Mesothelial cell of epicardium (in vitro differentiated cells): ENCODE measurements around the gene ATRN. TPM values are rescaled to one million over a fixed set of nuclear protein-coding genes. Genes with fewer than 3 reads are reported as not detected.
"Not testable (repeated sequence)": the region's sequence is repeated elsewhere in the genome, so short reads cannot be mapped to it uniquely, and the experiment has no call there.

Experiments
- DNase-seq, 2 experiments: peaks; one replicate each; pipeline ENCODE4 v3.0.0; 2021; ENCODE audit warnings: low spot score in 2 of 2; ENCODE audit not compliant: unreplicated experiment in 2 of 2
- H3K27ac Mint-ChIP-seq: 2 replicates; pipeline ENCODE4 v1.8.0; 2021; ENCODE audit warnings: mixed read lengths
- H3K27me3 Mint-ChIP-seq: 2 replicates; pipeline ENCODE4 v1.8.0; 2021; ENCODE audit warnings: low read depth, mixed read lengths
- H3K36me3 Mint-ChIP-seq: 2 replicates; pipeline ENCODE4 v1.8.0; 2021; ENCODE audit warnings: mixed read lengths
- H3K4me1 Mint-ChIP-seq: 2 replicates; pipeline ENCODE4 v1.8.0; 2021; ENCODE audit warnings: mixed read lengths
- H3K4me3 Mint-ChIP-seq: 2 replicates; pipeline ENCODE4 v1.8.0; 2021; ENCODE audit warnings: mild to moderate bottlenecking, moderate library complexity, mixed read lengths
- H3K9me3 Mint-ChIP-seq: 2 replicates; pipeline ENCODE4 v1.8.0; 2021; ENCODE audit warnings: mixed read lengths
- CTCF ChIP-seq: fragments of 200-600 bp; sonication (generic); IDR thresholded peaks from one replicate; pipeline ENCODE4 v1.5.0; 2021; ENCODE audit warnings: antibody characterized with exemption; ENCODE audit not compliant: unreplicated experiment
- total RNA-seq: library from RNA; stranded (reverse); gene quantifications from 3 replicates; pipeline ENCODE4 v1.2.1, GENCODE V29; 2021

The ATRN gene
- total RNA-seq, 1 donor from 2014 or later = 47.5 TPM

GRCh38 chr20:3603108-3603507 is 132.3 kb downstream of the ATRN start:
- H3K4me3 Mint-ChIP-seq = no peak overlapping the region
- H3K36me3 Mint-ChIP-seq = peaks cover 55% of the 10 kb centered on the region
- TF ChIP-seq CTCF = no peak
- H3K27me3 Mint-ChIP-seq = no peaks in the 10 kb centered on the region
- H3K27ac Mint-ChIP-seq = no peak overlapping the region
- peaks cover 18% of the 10 kb centered on the region for H3K9me3 Mint-ChIP-seq
- no peaks in the 10 kb centered on the region for H3K4me1 Mint-ChIP-seq
- DNase-seq = no peak

DNA sequence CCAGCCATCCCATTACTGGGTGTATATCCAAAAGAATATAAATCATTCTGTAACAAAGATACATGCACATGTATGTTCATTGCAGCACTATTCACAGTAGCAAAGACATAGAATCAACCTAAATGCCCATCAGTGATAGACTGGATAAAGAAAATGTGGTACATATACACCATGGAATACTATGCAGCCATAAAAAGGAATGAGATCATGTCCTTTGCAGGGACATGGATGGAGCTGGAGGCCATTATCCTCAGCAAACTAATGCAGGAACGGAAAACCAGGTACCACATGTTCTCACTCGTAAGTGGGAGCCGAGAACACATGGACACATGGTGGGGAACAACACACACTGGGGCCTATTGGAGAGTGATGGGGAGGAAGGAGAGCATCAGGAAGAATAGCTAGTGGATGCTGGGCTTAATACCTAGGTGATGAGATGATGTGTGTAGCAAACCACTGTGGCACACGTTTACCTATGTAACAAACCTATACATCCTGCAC is 134.6 kb downstream of the ATRN start:
- H3K4me1 Mint-ChIP-seq, H3K4me3 Mint-ChIP-seq, H3K27ac Mint-ChIP-seq, H3K27me3 Mint-ChIP-seq, DNase-seq: not testable (repeated sequence)
- H3K9me3 Mint-ChIP-seq = peaks cover 19% of the 10 kb centered on the region
- peaks cover 63% of the 10 kb centered on the region for H3K36me3 Mint-ChIP-seq

GRCh38 chr20:3606021-3606420 is 135.2 kb downstream of the ATRN start:
- DNase-seq = no peak
- Mint-ChIP-seq H3K9me3 (peaks cover 19% of the 10 kb centered on the region), H3K27me3 (no peaks in the 10 kb centered on the region), H3K4me3 (no peak overlapping the region), H3K36me3 (peaks cover 61% of the 10 kb centered on the region), H3K4me1 (no peaks in the 10 kb centered on the region), H3K27ac (peak overlapping the region; percentile 8)
- TF ChIP-seq CTCF = no peak

DNA sequence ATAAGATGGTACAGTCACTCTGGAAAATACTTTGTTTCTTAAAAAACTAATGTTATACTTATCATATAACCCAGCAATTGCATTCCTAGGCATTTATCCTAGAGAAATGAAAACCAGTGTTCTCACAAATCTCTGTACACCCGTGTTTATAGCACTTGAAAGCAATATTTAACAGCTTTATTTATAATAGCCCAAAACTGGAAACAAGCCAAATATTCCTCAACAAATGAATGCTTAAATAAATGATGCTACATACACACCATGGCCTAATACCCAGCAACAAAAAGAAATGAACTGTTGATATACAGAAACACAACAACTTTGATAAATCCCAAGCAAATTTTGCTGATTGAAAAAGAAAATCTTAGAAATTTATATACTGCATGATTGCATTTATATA is 141.1 kb downstream of the ATRN start:
- Mint-ChIP-seq H3K27ac (no peak overlapping the region), H3K4me3 (no peak overlapping the region), H3K36me3 (peaks cover 27% of the 10 kb centered on the region), H3K4me1 (peaks cover 9% of the 10 kb centered on the region), H3K27me3 (no peaks in the 10 kb centered on the region), H3K9me3 (peaks cover 12% of the 10 kb centered on the region)
- DNase-seq = no peak
- no peak for TF ChIP-seq CTCF

- no peak for TF ChIP-seq CTCF
- peaks cover 17% of the 10 kb centered on the region for H3K36me3 Mint-ChIP-seq
- peaks cover 2% of the 10 kb centered on the region for H3K9me3 Mint-ChIP-seq
- H3K27ac Mint-ChIP-seq = no peak overlapping the region
- no peak for DNase-seq
- no peak overlapping the region for H3K4me3 Mint-ChIP-seq
- peaks cover 9% of the 10 kb centered on the region for H3K4me1 Mint-ChIP-seq
- no peaks in the 10 kb centered on the region for H3K27me3 Mint-ChIP-seq
These were observed 142.2 kb downstream of the ATRN start for GRCh38 chr20:3612795-3613572.

- peaks cover 9% of the 10 kb centered on the region for H3K4me1 Mint-ChIP-seq
- no peak for DNase-seq
- no peak for TF ChIP-seq CTCF
- H3K36me3 Mint-ChIP-seq = peaks cover 12% of the 10 kb centered on the region
- no peaks in the 10 kb centered on the region for H3K27me3 Mint-ChIP-seq
- H3K9me3 Mint-ChIP-seq = no peaks in the 10 kb centered on the region
- no peak overlapping the region for H3K4me3 Mint-ChIP-seq
- H3K27ac Mint-ChIP-seq = peak overlapping the region; percentile 51
These were observed 143.1 kb downstream of the ATRN start for GRCh38 chr20:3613821-3614440.
